Rectal smooth muscle tissue (tissue), 1 donor: ENCODE results near the gene ARHGAP22.

Experiments
- H3K27ac ChIP-seq: one replicate; pipeline ENCODE4 v1.7.0; 2013; ENCODE audit warnings: low read depth, low read length, inconsistent platforms
- H3K27me3 ChIP-seq: one replicate; pipeline ENCODE4 v1.7.0; 2013; ENCODE audit warnings: low read length; ENCODE audit not compliant: control insufficient read depth, insufficient read depth
- H3K36me3 ChIP-seq: one replicate; pipeline ENCODE4 v1.7.0; 2013; ENCODE audit warnings: low read length; ENCODE audit not compliant: control insufficient read depth, insufficient read depth
- H3K4me1 ChIP-seq: one replicate; pipeline ENCODE4 v1.7.0; 2013; ENCODE audit warnings: low read length; ENCODE audit not compliant: control insufficient read depth, insufficient read depth
- H3K4me3 ChIP-seq: one replicate; pipeline ENCODE4 v1.7.0; 2013; ENCODE audit warnings: low read length
- H3K9ac ChIP-seq: one replicate; pipeline ENCODE4 v1.7.0; 2013; ENCODE audit warnings: low read length

ARHGAP22 gene

GRCh38 chr10:48536916-48537890, 67.7 kb downstream of the ARHGAP22 start:
- Histone ChIP-seq H3K36me3 (no peaks in the 10 kb centered on the region), H3K4me1 (no peaks in the 10 kb centered on the region), H3K27ac (no peak overlapping the region), H3K4me3 (no peak overlapping the region), H3K27me3 (no peaks in the 10 kb centered on the region), H3K9ac (no peak overlapping the region)

DNA sequence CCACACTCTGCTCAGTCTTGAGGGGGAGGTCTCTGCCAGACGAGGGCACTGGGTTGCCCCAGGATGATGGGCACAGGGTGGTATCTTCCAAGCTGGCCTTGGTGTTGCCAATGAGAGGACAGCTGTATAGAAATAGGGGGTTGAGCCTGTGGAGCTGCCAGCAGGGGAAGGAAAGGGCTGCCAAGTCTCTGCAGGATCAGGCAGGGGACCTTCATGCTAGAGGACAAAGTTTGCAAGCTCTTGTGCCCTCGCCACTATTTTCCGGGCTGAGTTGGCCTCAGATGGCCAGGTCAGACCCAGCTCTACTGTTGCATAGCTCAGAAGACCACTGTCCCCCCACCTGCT, 68.7 kb downstream of the ARHGAP22 start:
- H3K4me1 ChIP-seq, result no peaks in the 10 kb centered on the region
- no peak overlapping the region for H3K9ac ChIP-seq
- no peak overlapping the region for H3K27ac ChIP-seq

DNA sequence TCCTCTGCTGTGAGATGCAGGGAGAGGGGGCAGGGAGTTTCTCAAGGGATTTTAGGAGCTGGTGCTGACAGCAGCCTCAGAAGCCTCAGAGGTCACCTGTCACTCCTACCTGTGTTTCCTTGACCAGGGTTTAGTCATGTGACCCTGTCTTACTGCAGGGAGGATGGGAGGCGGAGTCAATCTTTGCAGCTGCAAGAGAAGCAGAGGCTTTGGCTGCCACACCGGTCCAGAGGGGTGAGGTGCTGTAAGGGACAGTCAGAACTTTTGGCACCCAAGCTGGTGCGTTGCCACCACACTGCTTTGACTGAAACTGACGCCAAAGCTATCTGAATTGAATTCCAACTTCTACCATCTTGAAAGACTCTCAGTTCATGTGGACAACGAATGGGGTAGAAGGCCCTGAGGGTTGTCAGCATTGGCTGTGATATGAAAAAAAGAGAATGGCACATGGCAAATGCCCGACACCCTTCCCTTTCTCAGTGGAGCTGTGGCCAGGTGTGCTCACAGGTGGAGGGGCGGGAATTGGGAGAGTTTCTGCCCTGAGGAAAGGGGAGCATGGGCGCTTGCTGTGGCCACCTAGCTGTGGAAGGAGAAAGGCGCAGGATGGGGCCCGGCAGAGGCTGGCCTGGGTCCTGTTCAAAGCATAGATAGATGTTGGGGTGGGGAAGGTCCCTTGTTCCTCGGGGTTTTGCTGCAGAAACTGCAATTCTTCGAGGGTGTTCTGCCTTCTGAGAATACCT, 69.3 kb downstream of the ARHGAP22 start:
- Histone ChIP-seq H3K9ac (no peak overlapping the region), H3K36me3 (no peaks in the 10 kb centered on the region), H3K4me3 (no peak overlapping the region), H3K4me1 (no peaks in the 10 kb centered on the region), H3K27ac (no peak overlapping the region), H3K27me3 (no peaks in the 10 kb centered on the region)

More for the DNA sequence above, 68.7 kb downstream of the ARHGAP22 start:
- H3K27me3 ChIP-seq, result no peaks in the 10 kb centered on the region
- H3K36me3 ChIP-seq, result no peaks in the 10 kb centered on the region
- H3K4me3 ChIP-seq, result no peak overlapping the region

- no peaks in the 10 kb centered on the region for H3K27me3 ChIP-seq
- H3K36me3 ChIP-seq, result no peaks in the 10 kb centered on the region
- no peak overlapping the region for H3K4me3 ChIP-seq
- H3K9ac ChIP-seq, result no peak overlapping the region
- no peaks in the 10 kb centered on the region for H3K4me1 ChIP-seq
- no peak overlapping the region for H3K27ac ChIP-seq
These were observed 70.7 kb downstream of the ARHGAP22 start for GRCh38 chr10:48533951-48534720.

DNA sequence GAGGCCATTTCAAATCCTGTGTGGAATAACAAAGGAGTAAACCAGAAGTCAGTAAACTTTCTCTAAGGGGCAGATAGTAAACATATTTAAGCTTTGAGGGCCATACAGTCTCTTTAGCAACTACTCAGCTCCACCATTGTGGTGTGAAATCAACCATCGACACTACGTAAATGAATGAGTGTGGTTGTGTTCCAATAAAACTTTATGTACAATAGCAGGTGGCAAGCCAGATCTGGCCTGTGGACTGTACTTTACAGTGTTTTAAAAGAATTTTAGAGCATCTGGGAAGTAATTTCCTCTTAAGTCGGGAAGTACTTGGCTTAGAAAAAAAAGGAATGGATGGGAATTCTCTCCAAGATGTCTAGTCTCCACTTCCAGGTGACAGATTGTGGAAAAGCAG, 71.3 kb downstream of the ARHGAP22 start:
- Histone ChIP-seq H3K27me3 (no peaks in the 10 kb centered on the region), H3K27ac (no peak overlapping the region), H3K4me3 (no peak overlapping the region)

DNA sequence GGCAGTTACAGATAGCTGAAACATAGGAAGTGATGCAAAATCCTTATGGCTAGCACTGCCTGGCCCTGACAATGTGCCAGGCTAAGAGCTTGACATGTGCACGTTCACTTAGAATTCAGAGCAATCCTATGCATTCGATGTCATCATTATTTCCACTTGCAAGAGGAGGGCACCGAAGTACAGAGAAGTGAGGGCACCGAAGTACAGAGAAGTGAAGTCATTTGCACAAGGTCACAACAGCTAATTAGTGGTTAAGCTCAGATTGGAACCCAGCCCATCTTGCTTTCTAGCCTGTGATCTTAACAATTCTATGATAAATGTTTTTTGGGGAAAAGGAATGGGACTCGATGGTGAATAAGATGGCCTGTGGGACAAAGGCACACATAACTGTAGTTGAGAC, 73.4 kb downstream of the ARHGAP22 start:
- no peaks in the 10 kb centered on the region for H3K36me3 ChIP-seq
- H3K27ac ChIP-seq, result no peak overlapping the region
- no peaks in the 10 kb centered on the region for H3K27me3 ChIP-seq
- H3K4me1 ChIP-seq, result no peaks in the 10 kb centered on the region
- no peak overlapping the region for H3K4me3 ChIP-seq
- no peak overlapping the region for H3K9ac ChIP-seq

More for the DNA sequence above, 71.3 kb downstream of the ARHGAP22 start:
- no peaks in the 10 kb centered on the region for H3K4me1 ChIP-seq
- H3K36me3 ChIP-seq, result no peaks in the 10 kb centered on the region
- H3K9ac ChIP-seq, result no peak overlapping the region

GRCh38 chr10:48529331-48529730, 75.5 kb downstream of the ARHGAP22 start:
- no peaks in the 10 kb centered on the region for H3K36me3 ChIP-seq

GRCh38 chr10:48527756-48528155, 77.1 kb downstream of the ARHGAP22 start:
- H3K27me3 ChIP-seq, result no peaks in the 10 kb centered on the region

More at GRCh38 chr10:48529331-48529730, 75.5 kb downstream of the ARHGAP22 start:
- Histone ChIP-seq H3K4me1 (peaks cover 2% of the 10 kb centered on the region), H3K9ac (no peak overlapping the region), H3K27me3 (no peaks in the 10 kb centered on the region), H3K27ac (no peak overlapping the region), H3K4me3 (no peak overlapping the region)

DNA sequence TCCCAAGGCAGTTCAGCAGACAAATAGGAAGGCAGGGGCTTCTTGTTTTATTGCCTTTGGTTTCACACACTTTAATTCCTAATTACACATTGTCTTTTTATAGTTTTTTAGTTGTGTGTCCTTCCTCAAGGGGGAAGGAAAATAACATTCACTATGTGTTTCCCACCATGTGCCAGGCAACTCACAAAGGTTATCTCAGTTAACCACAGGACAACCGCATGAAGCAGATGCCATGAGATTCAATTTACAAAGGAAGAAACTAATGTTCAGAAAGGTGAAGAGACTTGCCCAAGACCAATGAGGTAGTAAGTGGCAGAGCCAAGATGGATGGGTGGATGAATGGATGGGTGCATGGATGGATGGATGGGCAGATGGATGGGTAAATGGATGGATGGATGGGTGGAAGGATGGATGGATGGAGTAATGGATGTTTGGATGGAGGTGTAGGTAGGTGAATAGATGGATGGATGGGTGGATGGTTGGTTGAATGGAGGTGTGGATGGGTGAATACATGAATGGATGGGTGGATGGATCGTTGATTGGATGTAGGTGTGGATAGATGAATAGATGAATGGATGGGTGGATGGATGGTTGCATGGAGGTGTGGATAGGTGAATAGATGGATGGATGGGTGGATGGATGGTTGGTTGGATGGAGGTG, 77.9 kb downstream of the ARHGAP22 start:
- peaks cover 7% of the 10 kb centered on the region for H3K4me1 ChIP-seq
- H3K4me3 ChIP-seq, result no peak overlapping the region
- H3K27me3 ChIP-seq, result no peaks in the 10 kb centered on the region
- no peaks in the 10 kb centered on the region for H3K36me3 ChIP-seq
- H3K27ac ChIP-seq, result peak overlapping the region; percentile 59
- no peak overlapping the region for H3K9ac ChIP-seq

More at GRCh38 chr10:48527756-48528155, 77.1 kb downstream of the ARHGAP22 start:
- Histone ChIP-seq H3K36me3 (no peaks in the 10 kb centered on the region), H3K9ac (no peak overlapping the region), H3K27ac (no peak overlapping the region), H3K4me3 (no peak overlapping the region), H3K4me1 (peaks cover 6% of the 10 kb centered on the region)

DNA sequence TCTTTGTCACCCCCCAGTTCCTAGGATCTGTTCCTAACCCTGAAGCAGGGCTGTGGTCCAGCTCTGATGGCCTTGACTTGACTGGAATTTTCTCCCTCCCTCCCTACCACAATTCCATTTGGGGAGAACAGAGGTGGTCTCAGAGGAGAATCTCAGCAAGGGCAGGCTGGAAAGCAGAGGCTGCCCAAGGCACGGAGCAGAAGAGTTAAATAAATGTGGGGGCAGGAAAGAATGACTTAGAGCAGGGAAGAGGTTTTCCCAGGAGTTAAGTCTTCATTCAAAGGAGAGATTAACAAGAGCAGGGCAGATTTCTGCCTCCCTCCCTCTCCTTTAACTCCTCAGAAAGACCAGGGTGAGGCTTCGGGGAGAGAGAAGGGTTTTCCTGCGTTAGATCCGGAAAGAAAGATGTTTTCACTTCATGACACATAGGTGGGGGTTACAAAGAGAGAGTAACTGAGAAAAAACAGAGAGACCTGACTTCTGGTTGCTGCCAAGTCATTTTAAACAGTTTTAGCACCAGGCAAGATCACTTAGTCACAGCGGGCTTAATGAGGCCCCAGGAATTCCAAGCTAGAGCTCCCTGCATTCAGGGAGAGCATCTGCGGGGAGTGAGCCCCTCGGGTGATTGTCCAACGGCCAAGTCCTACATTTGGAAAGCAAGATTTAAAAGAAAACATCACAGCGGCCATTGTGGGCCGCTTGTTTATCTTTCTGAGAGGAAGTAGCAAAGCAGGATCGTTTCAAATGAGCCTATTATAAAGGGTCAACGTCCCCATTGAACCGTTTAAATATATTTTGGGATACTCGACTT, 78.7 kb downstream of the ARHGAP22 start:
- H3K27ac ChIP-seq, result peak overlapping the region; percentile 59
- no peak overlapping the region for H3K4me3 ChIP-seq
- no peak overlapping the region for H3K9ac ChIP-seq
- H3K4me1 ChIP-seq, result peaks cover 7% of the 10 kb centered on the region
- no peaks in the 10 kb centered on the region for H3K27me3 ChIP-seq
- H3K36me3 ChIP-seq, result no peaks in the 10 kb centered on the region

GRCh38 chr10:48525113-48525512, 79.8 kb downstream of the ARHGAP22 start:
- no peaks in the 10 kb centered on the region for H3K36me3 ChIP-seq
- H3K27ac ChIP-seq, result no peak overlapping the region
- peaks cover 7% of the 10 kb centered on the region for H3K4me1 ChIP-seq
- H3K9ac ChIP-seq, result no peak overlapping the region
- H3K27me3 ChIP-seq, result no peaks in the 10 kb centered on the region
- H3K4me3 ChIP-seq, result no peak overlapping the region
